Fibroblast of skin of scalp (primary cell): ENCODE results near the gene BRMS1L.
"Not testable (repeated sequence)": the region's sequence is repeated elsewhere in the genome, so short reads cannot be mapped to it uniquely, and the experiment has no call there.

Experiments
- DNase-seq: peaks from one replicate; pipeline ENCODE4 v3.0.0-alpha.2; 2013

Gene BRMS1L

DNA sequence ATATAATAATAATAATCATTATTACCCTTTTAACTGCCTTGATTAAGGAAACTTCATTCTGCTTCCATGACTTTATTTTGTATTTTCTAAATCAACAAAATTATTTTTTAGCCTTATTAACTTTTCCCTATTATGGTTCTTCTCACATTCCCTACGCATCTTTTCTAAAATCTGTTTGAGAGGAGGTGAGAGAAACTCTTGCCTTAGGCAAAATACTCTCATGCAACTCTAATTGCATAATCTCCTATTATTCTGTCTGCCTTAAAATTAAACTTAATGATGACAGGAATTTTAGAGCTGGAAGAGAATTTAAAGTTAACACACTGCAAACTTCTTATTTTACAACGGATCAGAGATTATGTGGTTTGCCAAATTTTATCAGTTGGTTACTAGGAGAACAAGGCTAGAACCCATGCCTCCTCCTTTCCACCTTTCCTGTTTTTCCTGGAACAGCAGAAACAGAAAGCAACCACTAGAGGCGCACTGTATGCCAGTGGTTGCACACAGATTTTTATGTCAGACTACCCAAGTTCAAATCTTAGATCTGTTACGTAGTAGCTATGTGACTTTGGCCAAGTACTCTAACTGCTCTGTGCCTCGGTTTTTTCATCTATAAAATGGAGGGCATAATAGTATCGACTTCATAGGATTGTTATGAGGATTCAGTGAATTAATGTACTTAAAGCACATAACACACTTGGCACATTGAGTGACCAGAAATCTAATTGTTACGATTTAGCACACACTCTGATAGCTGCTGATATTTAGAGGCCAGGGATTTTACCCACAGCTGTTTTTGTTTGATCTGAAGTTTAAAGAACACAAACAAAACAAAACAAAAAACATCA, 4.3 kb upstream of the BRMS1L start:
- peak; percentile 33 for DNase-seq

DNA sequence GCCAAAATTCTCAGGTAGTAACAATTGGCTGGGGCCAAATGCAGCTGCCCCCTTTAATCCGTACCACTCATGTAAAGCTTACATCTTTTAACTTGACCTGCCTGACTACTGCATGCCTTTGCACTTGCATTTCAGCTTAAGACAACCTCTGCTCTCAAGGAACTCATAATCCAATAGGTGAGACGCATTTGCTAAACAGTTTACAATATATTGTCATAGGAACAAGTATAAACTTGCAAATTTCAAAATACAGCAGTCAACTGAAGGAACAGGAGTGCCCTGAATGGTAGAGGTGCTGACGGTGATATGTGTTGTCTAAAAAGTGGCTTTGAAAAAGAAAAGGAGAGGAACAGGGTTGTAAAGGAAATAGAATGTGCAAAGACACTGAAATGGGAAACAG, 3.6 kb upstream of the BRMS1L start:
- no peak for DNase-seq

DNA sequence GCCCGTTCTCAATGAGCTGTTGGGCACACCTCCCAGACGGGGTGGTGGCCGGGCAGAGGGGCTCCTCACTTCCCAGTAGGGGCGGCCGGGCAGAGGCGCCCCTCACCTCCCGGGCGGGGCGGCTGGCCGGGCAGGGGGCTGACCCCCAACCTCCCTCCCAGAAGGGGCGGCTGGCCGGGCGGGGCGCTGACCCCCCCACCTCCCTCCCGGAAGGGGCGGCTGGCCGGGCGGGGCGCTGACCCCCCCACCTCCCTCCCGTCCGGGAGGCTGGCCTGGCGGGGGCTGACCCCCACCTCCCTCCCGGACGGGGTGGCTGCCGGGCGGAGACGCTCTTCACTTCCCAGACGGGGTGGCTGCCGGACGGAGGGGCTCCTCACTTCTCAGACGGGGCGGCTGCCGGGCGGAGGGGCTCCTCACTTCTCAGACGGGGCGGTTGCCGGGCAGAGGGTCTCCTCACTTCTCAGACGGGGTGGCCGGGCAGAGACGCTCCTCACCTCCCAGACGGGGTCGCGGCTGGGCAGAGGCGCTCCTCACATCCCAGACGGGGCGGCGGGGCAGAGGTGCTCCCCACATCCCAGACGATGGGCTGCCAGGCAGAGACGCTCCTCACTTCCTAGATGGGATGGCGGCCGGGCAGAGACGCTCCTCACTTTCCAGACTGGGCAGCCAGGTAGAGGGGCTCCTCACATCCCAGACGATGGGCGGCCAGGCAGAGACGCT, 1.5 kb upstream of the BRMS1L start:
- not testable (repeated sequence) for DNase-seq

DNA sequence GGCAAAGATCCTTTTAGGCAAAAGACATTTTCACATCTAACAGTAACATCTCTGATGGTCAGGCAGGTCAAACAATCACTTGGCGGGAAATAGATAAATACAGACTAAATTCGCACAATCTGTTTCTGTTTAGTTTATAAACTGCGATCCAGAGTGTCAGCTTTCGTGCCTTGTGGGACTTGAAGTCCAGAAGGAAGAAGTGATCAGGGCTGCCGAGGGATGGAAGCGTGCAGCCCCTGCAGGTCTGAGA, 245 bp upstream of the BRMS1L start:
- no peak for DNase-seq

DNA sequence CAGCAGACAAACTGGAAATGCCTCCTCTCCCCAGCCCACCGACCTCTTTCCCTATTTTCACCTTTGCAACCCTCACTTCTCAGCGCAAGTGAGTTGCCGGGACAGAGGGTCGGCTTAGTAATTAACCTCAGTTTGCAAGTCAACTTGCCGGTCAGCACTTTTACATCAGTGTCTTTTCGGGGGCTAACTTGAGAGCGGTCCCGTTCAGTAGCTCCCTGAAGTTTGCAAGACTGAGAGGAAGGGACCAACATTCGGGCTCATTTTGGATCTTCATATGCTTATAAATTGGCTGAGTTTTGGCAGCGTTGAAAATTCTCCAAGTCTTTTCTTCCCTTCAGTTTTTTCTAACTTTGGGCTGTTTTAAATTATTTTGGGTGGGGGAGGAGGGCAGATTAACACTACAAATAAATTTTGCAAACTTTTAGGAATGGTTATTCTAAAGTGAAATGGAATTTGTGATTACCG, 846 bp downstream of the BRMS1L start:
- DNase-seq: no peak

DNA sequence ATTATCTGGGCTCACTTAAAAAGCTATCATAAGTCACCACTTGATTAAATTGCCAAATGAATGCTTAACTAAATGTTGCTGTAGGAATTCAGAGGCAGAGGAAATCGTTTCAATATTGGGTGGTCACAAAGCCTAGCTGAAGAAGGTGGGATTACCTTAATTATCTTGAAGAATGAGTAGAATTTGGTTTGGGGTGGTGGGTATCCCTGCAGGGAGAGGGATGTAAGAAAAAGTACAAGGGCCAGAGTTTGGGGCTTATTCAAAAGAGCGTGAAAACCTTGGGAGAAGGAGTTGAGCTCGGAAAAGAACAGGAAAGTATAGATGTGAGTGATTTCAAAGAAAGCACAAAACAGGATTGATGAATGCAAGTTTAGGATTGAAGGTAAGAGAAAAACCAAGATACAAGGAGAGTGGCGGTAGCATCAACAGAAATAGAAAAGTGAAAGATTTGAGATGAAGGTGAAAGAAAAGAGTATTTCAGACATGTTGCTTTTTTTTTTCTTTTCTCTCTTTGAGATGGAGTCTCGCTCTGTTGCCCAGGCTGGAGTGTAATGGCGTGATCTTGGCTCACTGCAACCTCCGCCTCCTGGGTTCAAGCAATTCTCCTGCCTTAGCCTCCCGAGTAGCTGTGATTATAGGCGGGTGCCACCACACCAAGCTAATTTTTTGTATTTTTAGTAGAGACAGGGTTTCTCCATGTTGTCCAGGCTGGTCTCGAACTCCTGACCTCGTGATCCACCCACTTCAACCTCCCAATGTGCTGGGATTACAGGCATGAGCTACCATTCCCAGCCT, 1.7 kb downstream of the BRMS1L start:
- no peak for DNase-seq

DNA sequence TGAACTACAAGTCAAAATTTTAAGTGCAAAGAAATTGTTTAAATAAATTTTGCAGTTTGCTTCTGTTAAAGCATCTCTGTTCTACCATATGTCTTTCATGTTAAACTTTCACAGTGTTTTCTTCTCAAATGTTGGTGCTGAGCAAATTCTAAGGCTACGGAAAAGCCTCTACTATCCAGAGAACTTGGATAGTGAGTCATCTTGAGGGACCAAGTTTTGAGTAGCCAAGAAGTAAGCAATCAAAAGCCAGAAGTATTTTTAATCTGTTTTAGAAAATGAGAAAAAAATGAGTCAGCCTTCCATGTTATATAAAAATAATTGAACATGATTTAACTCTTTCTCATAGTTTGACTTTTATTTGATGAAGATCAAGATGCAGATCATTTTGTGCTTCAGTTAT, 3.3 kb downstream of the BRMS1L start:
- peak; percentile 41 for DNase-seq

DNA sequence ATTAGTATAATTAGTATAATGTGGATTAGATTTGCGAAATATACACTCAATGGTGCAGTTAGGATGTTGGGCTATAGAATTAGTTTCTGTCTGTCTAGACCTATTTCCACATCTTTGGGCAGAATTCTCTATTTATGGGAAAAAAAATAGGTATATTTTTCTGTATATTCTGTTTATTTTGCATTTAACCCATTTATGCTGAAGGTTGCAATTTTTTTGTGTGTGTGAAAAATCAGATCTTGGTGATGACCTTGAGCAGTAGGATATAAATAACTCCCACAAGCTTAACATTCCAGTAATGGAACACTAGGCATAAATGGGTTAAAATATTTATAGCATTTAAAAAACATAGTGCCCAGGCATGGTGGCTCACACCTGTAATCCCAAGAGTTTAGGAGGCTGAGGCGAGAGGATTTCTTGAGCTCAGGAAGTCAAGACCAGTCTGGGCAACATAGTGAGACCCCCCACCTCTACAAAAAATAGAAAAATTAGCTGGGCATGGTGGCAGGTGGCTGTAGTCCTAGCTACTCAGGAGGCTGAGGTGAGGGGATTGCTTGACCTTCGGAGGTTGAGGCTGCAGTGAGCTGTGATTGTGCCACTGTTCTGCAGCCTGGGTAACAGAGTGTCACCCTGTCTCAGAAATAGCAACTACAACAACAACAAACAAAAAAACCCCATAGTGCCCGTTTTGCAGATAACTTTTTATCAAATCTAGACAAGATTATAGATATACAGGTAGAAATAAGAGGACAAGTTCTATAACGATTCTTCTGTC, 9.3 kb downstream of the BRMS1L start:
- DNase-seq: no peak

DNA sequence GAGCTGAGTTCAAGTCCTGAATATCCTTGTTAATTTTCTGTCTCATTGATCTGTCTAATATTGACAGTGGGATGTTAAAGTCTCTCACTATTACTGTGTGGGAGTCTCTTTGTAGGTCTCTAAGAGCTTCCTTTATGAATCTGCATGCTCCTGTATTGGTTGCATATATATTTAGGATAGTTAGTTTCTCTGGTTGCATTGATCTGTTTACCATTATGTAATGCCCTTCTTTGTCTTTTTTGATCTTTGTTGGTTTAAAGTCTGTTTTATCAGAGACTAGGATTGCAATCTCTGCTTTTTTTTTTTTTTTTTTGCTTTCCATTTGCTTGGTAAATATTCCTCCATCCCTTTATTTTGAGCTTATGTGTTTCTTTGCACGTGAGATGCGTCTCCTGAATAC, 15.6 kb downstream of the BRMS1L start:
- not testable (repeated sequence) for DNase-seq

DNA sequence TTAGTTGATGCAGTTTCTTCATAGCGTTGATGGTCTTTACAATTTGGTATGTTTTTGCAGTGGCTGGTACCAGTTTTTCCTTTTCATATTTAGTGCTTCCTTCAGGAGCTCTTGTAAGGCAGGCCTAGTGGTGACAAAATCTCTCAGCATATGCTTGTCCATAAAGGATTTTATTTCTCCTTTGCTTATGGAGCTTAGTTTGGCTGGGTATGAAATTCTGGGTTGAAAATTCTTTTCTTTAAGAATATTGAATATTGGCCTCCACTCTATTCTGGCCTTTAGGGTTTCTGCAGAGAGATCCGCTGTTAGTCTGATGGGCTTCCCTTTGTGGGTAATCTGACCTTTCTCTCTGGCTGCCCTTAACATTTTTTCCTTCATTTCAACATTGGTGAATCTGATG, 16.1 kb downstream of the BRMS1L start:
- DNase-seq: not testable (repeated sequence)

DNA sequence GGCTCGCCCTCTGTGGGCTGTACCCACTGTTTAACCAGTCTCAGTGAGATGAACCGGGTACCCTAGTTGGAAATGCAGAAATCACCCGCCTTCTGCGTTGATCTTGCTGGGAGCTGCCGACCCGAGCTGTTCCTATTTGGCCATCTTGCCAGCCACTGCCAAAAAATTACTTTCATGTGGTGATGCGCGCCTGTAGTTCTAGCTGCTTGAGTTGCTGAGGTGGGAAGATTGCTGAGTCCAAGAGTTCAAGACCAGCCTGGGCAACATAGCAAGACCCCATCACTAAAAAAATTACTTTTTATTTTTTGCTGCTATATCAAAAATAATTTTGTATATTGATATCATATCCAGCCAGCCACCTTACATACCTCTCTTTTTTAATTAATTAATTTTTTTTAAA, 18.4 kb downstream of the BRMS1L start:
- DNase-seq: no peak

DNA sequence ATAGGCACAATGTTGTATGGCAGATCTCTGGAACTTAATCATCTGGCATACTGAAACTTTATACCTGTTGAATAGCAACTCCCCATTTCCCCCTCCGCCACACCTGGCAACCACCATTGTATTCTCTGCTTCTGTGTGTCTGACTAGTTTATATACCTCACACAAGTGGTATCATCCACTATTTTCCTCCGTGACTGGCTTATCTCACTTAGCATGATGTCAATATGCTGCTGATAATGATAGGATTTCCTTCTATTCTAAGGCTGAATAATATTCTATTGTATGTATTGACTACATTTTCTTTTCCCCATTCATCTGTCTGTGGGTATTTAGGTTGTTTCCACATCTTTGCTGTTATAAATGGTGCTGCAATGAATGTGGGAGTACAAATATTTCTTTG, 21.5 kb downstream of the BRMS1L start:
- no peak for DNase-seq

DNA sequence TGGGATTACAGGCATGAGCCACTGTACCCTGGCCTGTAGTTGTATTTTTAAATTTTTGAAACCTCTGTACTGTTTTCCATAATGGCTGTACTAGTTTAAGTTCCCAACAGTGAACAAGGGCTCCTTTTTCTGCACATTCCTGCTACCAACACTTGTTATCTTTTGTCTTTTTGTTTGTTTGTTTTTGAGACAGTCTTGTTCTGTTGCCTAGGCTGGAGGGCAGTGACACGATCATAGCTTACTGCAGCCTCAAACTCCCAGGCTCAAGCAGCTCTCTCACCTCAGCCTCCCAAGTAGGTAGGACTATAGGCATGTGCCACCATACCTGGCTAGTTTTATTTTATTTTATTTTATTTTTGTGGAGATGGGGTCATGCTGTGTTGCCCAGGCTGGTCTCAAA, 23.0 kb downstream of the BRMS1L start:
- no peak for DNase-seq

DNA sequence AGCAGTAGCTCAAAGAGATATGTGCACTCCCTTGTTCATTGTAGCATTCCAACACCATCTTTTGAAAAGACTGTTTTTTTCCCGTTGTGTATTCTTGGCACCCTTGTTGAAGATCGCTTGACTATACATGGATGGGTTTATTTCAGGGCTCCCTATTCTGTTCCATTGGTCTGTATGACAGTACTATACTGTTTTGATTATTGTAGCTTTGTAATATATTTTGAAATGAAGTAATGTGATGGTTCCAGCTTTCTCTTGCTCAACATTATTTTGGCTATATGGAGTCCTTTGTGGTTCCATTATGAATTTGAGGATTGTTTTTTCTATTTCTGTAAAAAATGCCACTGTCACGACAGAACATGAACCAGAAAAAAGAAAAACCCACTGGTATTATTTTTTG, 25.7 kb downstream of the BRMS1L start:
- DNase-seq: no peak

DNA sequence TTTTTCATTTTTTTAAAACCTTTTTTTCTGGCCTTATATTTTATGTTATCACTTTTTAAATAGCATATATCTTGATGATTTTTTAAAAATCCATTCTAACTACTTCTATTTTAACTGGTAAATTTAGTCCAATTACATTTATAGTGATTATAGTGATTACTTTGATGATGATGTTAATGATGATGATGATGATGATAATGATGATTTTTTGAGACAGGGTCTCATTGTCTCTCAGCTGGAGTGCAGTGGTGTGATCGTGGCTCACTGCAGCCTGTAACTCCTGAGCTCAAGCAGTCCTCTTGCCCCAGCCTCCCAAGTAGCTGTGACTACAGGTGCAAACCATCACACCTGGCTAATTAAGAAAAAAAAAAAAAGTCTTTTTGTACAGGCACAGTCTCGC, 27.1 kb downstream of the BRMS1L start:
- DNase-seq: no peak

DNA sequence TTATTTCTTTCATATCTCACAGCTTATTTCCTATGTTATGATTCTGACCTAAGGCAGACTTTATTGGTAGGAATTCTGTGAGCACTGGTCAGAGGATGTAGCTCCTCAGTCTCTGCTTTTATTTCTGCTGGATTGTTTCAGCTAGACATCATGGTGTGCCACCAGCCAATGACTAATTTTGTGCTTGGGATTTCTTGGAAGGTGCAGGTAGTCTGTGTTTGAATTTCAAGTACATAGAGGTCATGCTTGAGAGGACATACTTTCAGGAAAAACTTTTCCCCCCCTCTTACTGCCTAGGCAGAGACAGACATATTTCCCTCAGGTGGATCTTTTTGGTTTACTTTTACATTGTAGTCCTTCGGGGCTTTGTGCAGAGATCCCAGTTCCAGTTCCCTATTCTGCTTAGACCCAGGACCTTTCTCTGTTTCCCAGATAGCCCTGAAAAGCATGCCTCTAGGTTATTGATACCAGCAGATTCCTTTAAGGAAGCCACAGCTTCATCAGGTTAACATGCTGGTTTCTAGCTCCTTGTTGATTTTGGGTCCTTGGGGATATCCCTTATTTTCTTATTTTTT, 28.6 kb downstream of the BRMS1L start:
- DNase-seq: no peak

DNA sequence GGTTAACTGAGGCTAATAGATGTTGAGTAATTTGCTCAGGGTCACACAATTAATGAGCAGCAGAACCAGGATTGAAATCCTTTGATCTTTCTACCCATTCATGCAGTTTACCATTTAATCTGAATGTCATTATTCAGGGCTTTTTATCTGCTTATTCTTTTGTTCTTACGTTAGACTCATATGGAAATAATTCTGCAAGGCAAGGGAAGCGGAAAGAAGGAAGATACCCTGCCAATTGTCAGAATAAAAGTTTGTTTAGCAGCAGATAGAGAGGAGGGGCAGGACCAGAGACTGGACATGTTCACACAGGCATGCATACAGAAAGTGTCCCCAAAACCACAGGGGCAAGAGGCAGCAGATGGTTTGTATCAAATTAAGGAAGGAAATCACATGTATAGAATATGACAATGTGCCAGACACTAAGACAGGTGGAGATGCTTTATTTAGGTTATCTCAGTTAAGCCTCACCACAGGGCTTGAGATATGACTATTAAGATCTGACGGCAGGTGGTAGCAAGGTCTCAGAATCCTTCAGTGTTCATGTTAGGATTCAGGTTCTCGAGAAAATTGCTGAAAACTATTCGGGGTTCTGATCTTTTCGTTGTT, 29.8 kb downstream of the BRMS1L start:
- DNase-seq: no peak

DNA sequence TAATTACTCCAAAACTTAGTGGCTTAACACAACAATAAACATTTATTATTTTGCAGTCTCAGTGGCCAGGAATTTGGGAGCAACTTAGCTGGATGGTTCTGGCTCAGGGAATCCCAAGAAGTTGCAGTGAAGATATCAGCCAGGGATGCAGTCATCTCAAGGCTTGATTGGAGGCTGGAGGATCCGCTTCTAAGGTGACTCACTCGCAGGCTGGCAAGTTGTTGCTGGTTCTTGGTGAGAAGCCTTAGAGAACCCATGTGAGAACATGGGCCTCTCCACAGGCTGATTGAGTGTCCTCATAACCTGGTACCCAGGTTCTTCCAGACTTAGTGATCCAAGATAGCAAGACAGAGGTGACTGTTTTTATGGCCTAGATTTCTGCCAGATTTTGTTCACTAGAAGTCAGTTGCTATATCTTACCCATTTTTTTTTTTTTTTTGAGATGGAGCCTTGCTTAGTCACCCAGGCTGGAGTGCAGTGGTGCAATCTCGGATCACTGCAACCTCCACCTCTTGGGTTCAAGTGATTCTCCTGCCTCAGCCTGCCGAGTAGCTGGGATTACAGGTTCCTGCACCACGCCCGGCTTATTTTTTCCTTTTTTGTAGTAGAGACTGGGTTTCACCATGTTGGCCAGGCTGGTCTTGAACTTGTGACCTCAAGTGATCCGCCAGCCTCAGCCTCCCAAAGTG, 32.5 kb downstream of the BRMS1L start:
- DNase-seq: peak; percentile 28

DNA sequence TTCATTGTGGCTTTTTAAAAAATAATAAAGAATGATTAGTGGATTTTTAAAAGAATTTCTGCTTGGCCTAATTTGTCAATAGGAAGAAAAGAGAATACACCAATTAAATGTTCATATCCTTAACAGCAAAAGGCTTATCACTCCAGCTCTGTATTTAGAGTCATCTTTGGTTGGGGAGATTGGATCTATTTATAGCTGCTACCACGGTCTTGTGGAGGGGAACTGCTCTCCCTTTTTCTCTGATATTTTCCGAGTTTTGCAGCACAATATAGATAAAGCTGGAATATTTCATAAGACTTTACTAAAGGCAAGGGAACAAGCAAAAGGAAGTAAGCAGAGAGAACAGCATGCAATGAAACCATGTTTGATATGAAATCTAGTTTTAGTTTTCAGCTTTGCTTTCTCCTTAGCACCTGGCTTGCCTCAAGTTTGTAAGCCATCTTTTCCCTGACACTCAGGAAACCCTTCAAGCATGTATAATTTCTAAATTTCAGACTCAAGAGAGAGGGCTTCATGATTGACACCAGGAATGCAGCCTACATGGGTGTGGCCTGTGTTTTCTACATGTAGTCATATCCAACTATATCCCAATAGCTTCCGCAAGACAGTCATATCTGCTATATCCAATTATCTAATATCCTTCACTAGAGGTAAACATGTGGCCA, 35.2 kb downstream of the BRMS1L start:
- no peak for DNase-seq

DNA sequence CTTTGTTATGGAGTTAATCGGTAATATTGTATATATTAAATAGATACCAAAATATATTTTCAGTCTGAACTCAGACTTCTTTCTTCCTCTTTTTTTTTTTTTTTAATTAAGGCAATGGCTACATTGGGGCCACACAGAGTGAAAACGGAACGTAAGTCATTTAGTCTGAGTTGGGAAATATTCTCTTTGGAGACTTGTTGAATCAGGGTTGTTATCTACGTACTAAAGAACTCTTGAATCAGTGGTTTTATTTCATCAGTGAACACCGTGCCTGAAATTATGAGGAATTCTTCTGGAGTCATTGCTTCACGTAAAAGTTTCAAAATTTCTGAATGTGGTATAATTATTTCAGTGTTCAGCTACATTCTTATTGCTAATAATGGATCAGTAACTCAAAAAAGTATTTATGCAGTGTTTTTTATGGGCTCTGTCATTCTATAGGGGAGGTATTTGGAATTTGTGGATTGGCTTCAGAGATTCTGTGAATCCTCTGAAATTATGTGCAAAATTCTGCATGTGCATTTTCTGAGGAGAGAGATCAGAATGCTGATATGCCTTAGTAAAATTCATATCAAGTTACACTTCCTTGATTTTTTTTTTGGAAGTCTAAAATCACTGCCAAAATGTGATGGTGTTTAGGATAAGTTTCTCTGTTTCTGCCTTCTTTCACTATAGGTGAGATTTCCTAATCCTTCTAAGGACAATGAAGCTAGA, 39.6 kb downstream of the BRMS1L start:
- DNase-seq: no peak
